Endothelial cell of umbilical vein (primary cell): ENCODE results near the gene GRM5. TPM values are rescaled to one million over a fixed set of nuclear protein-coding genes. Genes with fewer than 3 reads are reported as not detected.

Experiments
- BruUV-seq: library from RNA; stranded (reverse); fragments of 400-500 nt; replicated peaks from 2 replicates; lab custom pipeline; 2021; lab: Mats Ljungman, UMichigan
- CTCF ChIA-PET: fragments of 300-600, 350-600 bp; sonication (Branson Sonifier 250); formaldehyde crosslinking; loops from one replicate; lab custom pipeline; 2021; ENCODE audit warnings: antibody characterized with exemption, inconsistent platforms; lab: Charles Lee
- POLR2A ChIA-PET: fragments of 300-600, 350-600 bp; sonication (Branson Sonifier 250); formaldehyde crosslinking; loops from one replicate; lab custom pipeline; 2021; ENCODE audit warnings: antibody characterized with exemption, inconsistent platforms; lab: Charles Lee
- DNase-seq: peaks from one replicate; pipeline ENCODE4 v3.0.0-alpha.2; 2011; ENCODE audit warnings: low read depth, low spot score
- FAIRE-seq: peaks from 2 replicates; lab custom pipeline; 2011; peaks lifted over from hg19 to GRCh38; lab: Jason Lieb, UNC
- H2AFZ ChIP-seq: 2 replicates; pipeline ENCODE4 v1.6.0; 2012; ENCODE audit warnings: low read depth, low read length, control low read depth, inconsistent platforms
- H3K27ac ChIP-seq: 2 replicates; pipeline ENCODE4 v1.5.1; 2011; ENCODE audit warnings: low read depth, mild to moderate bottlenecking, control low read depth, low read length, moderate library complexity; ENCODE audit not compliant: insufficient read depth
- H3K27me3 ChIP-seq, 2 experiments: 2 replicates each; pipeline versions ENCODE4 v1.6.0 to v1.6.1; 2011; ENCODE audit warnings: low read length in 2 of 2, mixed read lengths in 1 of 2; ENCODE audit not compliant: control insufficient read depth in 2 of 2, insufficient read depth in 2 of 2
- H3K36me3 ChIP-seq, 2 experiments: 2 replicates in 1 of 2; 3 replicates in 1 of 2; pipeline ENCODE4 v1.5.1; 2011; ENCODE audit warnings: low read length in 2 of 2, mild to moderate bottlenecking in 1 of 2, moderate library complexity in 1 of 2; ENCODE audit not compliant: control insufficient read depth in 2 of 2, insufficient read depth in 2 of 2; ENCODE audit errors: extremely low read depth in 1 of 2
- H3K4me1 ChIP-seq: 3 replicates; pipeline ENCODE4 v1.5.1; 2011; ENCODE audit warnings: mild to moderate bottlenecking, low read length; ENCODE audit not compliant: control insufficient read depth, insufficient read depth; ENCODE audit errors: extremely low read depth
- H3K4me2 ChIP-seq: 2 replicates; pipeline ENCODE4 v1.6.1; 2011; ENCODE audit warnings: low read length, control low read depth, mixed read lengths; ENCODE audit not compliant: insufficient read depth
- H3K4me3 ChIP-seq, 3 experiments: fragments of 200-600 bp in 1 of 3; sonication (generic), shearing (Covaris generic) in 1 of 3; replicated peaks in 1 of 3; 2 replicates each; pipeline ENCODE4 v1.5.1; 2011 to 2016; ENCODE audit warnings: control low read depth in 3 of 3, low read length in 3 of 3, mild to moderate bottlenecking in 2 of 3, inconsistent platforms in 1 of 3, low read depth in 1 of 3, moderate library complexity in 1 of 3; ENCODE audit not compliant: insufficient read depth in 1 of 3
- H3K79me2 ChIP-seq: 2 replicates; pipeline ENCODE4 v1.6.0; 2012; ENCODE audit warnings: low read length, inconsistent platforms; ENCODE audit not compliant: control insufficient read depth, insufficient read depth
- H3K9ac ChIP-seq: replicated peaks from 2 replicates; pipeline ENCODE3; 2011; ENCODE audit warnings: low read length, control low read depth; ENCODE audit not compliant: insufficient read depth; ENCODE audit errors: extremely low read depth
- H3K9me1 ChIP-seq: replicated peaks from 3 replicates; pipeline ENCODE4 v1.6.0; 2011; ENCODE audit warnings: mild to moderate bottlenecking, low read length; ENCODE audit not compliant: control insufficient read depth, insufficient read depth; ENCODE audit errors: extremely low read depth
- H3K9me3 ChIP-seq: replicated peaks from 2 replicates; pipeline ENCODE4 v1.5.1; 2012; ENCODE audit warnings: low read length, inconsistent platforms; ENCODE audit not compliant: control insufficient read depth, insufficient read depth
- H4K20me1 ChIP-seq: replicated peaks from 2 replicates; pipeline ENCODE3; 2011; ENCODE audit warnings: mild to moderate bottlenecking, low read length; ENCODE audit not compliant: control insufficient read depth, insufficient read depth; ENCODE audit errors: extremely low read depth
- EZH2 ChIP-seq: IDR thresholded peaks from 2 replicates; pipeline ENCODE4 v1.6.1; 2012; ENCODE audit warnings: borderline replicate concordance, low read depth, mild to moderate bottlenecking, moderate library complexity, low read length, inconsistent platforms; ENCODE audit not compliant: severe bottlenecking
- FOS ChIP-seq: IDR thresholded peaks from 2 replicates; pipeline ENCODE4 v1.6.1; 2011; ENCODE audit warnings: mild to moderate bottlenecking, low read length, moderate library complexity, borderline replicate concordance; ENCODE audit not compliant: insufficient read depth
- GATA2 ChIP-seq: IDR thresholded peaks from 2 replicates; pipeline ENCODE4 v1.7.0; 2011; ENCODE audit warnings: low read depth, mild to moderate bottlenecking, moderate library complexity, mixed read lengths, low read length; ENCODE audit not compliant: insufficient read length, insufficient read depth
- JUN ChIP-seq: IDR thresholded peaks from 2 replicates; pipeline ENCODE4 v1.6.1; 2011; ENCODE audit warnings: borderline replicate concordance, low read depth; ENCODE audit not compliant: insufficient read length, insufficient read depth
- MYC ChIP-seq: IDR thresholded peaks from one replicate; pipeline ENCODE4 v1.6.1; 2011; ENCODE audit warnings: mild to moderate bottlenecking, low read depth, low read length
- POLR2A ChIP-seq: IDR thresholded peaks from 2 replicates; pipeline ENCODE4 v1.6.1; 2012; ENCODE audit warnings: low read depth, mild to moderate bottlenecking, control low read depth, low read length
- POLR2AphosphoS5 ChIP-seq: IDR thresholded peaks from 2 replicates; pipeline ENCODE4 v1.6.1; 2012; ENCODE audit warnings: low read depth, mild to moderate bottlenecking, control low read depth, low read length, moderate library complexity; ENCODE audit not compliant: insufficient read depth
- dilution Hi-C: fragments of 300-500 bp; cut with MboI; formaldehyde crosslinking; loops from one replicate; pipeline ENCODE4 v1.15.0; 2019; ENCODE audit warnings: low sequenced_read_pairs; ENCODE audit not compliant: extremely low pct_ligation_motif_present
- intact Hi-C: fragments of 100-400 bp; cut with micrococcal nuclease; formaldehyde crosslinking; loops from one replicate; pipeline ENCODE4 v1.10.0; 2022
- polyA plus RNA-seq, 4 experiments: library from polyadenylated mRNA; depleted of rRNA in 3 of 4; stranded (reverse) in 3 of 4; unstranded in 1 of 4; fragments of >200 nt; gene quantifications; 2 replicates each; pipeline versions ENCODE4 v1.2.1 to v1.2.3, GENCODE V29; 2011 to 2012; ENCODE audit warnings: missing spikeins in 1 of 4
- total RNA-seq: library from RNA; stranded (reverse); gene quantifications from 2 replicates; pipeline ENCODE4 v1.2.3, GENCODE V29; 2021
- TF ChIP-seq, protein P1 (sequence below): IDR thresholded peaks from 2 replicates; pipeline ENCODE4 v1.6.1; 2011; ENCODE audit not compliant: insufficient read depth, insufficient read length
- TF ChIP-seq, protein P2 (sequence below), 2 donors: IDR thresholded peaks; 1 replicate in 1 of 2; 2 replicates in 1 of 2; pipeline ENCODE4 v1.5.1; 2011; ENCODE audit warnings: low read length in 2 of 2, mild to moderate bottlenecking in 2 of 2, moderate library complexity in 2 of 2, control low read depth in 1 of 2, inconsistent platforms in 1 of 2, low read depth in 1 of 2; ENCODE audit not compliant: insufficient read depth in 1 of 2; ENCODE audit errors: extremely low read depth in 1 of 2

Gene GRM5
- total and polyA plus RNA-seq, 2 donors (not counting 3 experiments of a cell fraction or from before 2014, with no cell fraction given), result 0.10 to 0.11 TPM

DNA sequence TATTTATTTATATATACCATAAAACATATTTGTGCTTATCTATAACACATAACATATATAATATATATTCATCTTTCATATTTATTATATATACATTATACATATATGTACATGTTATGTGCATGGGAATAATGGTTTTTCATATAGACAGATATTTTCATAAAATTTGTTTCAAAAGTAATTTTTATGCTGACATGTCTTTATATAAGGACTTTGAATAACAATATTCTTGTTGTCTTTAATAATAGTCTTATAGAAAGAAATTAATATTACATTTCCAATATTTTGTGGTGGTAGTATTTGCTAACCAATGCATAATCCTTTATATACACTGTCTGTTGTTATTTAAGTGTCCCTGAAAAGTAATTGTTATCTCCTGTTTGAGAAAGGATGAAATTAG is 49.6 kb downstream of the GRM5 start:
- H3K9me3 ChIP-seq, result no peaks in the 10 kb centered on the region
- H3K27me3 ChIP-seq, result no peaks in the 10 kb centered on the region
- no peak overlapping the region for H3K9ac ChIP-seq
- no peak overlapping the region for H3K27ac ChIP-seq
- no peaks in the 10 kb centered on the region for H3K36me3 ChIP-seq
- H3K79me2 ChIP-seq, result no peaks in the 10 kb centered on the region
- H3K4me1 ChIP-seq, result no peaks in the 10 kb centered on the region
- H3K4me2 ChIP-seq, result no peak overlapping the region
- BruUV-seq, result no TSS peak
- no peak for FAIRE-seq
- intact Hi-C loops (no loop called here), dilution Hi-C loops (no loop called here)
- TF ChIP-seq, protein P1, sequence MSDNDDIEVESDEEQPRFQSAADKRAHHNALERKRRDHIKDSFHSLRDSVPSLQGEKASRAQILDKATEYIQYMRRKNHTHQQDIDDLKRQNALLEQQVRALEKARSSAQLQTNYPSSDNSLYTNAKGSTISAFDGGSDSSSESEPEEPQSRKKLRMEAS, result no peak
- TF ChIP-seq POLR2AphosphoS5 (no peak), EZH2 (no peak), POLR2A (no peak), GATA2 (no peak), MYC (no peak), JUN (no peak), FOS (no peak)
- TF ChIP-seq, protein P2, sequence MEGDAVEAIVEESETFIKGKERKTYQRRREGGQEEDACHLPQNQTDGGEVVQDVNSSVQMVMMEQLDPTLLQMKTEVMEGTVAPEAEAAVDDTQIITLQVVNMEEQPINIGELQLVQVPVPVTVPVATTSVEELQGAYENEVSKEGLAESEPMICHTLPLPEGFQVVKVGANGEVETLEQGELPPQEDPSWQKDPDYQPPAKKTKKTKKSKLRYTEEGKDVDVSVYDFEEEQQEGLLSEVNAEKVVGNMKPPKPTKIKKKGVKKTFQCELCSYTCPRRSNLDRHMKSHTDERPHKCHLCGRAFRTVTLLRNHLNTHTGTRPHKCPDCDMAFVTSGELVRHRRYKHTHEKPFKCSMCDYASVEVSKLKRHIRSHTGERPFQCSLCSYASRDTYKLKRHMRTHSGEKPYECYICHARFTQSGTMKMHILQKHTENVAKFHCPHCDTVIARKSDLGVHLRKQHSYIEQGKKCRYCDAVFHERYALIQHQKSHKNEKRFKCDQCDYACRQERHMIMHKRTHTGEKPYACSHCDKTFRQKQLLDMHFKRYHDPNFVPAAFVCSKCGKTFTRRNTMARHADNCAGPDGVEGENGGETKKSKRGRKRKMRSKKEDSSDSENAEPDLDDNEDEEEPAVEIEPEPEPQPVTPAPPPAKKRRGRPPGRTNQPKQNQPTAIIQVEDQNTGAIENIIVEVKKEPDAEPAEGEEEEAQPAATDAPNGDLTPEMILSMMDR (IDR thresholded peaks at IDR 0.05; ENCODE audit: extremely low read depth in 1 of 2, insufficient read depth in 1 of 2, low read depth in 1 of 2, low read length in 2 of 2), result no peak
- no peak overlapping the region for H3K4me3 ChIP-seq
- no peak for DNase-seq
- ChIA-PET CTCF (no interaction called here), POLR2A (no interaction called here)
- H3K9me1 ChIP-seq, result no peaks in the 10 kb centered on the region
- no peak overlapping the region for H2AFZ ChIP-seq
- no peaks in the 10 kb centered on the region for H4K20me1 ChIP-seq
